ENCODE data around the gene TENM3. TPM values are rescaled to one million over a fixed set of nuclear protein-coding genes. Genes with fewer than 3 reads are reported as not detected.
A peak's percentile ranks its signal among the peaks of the same experiment; 100 is the strongest.

Gene TENM3
- total and polyA plus RNA-seq, 12 donors, result 0.20 to 6.6 (median 3.5) TPM

DNA sequence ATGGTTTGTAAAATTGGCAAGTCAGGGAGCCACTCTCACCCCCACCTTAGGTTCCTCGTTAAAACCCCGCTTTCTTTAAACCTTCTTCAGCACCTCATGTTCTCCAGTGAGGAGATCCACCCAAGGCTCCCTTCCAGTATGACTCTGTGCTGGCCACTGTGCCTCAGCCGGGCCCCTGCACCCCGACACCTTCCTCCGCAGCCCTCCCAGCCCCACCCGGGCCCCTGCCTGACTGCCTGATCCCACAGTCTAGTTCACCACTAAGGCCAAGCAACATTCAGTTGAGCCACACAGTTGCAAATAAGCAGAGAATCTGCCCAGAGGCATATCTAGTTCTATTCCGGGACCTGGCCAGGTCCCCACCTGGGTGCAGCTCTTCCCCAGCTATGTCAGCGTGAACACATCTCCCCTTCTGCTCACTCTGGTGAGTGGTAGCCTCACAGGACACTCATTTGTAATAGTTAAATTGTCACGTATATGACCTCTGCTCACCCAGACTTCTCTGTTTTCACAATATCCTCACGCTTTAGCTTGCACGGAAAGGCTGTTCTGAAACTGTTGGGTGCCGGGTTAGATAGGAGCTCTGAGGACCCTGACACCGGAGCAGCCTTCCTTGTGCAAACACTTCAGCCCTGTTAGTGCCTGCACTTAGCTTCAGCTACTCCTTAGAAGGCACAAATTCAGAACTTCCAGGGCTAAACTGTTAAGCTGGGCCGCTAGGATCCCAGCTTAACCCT is 527.2 kb downstream of the TENM3 start:
- TF ChIP-seq, protein P1, sequence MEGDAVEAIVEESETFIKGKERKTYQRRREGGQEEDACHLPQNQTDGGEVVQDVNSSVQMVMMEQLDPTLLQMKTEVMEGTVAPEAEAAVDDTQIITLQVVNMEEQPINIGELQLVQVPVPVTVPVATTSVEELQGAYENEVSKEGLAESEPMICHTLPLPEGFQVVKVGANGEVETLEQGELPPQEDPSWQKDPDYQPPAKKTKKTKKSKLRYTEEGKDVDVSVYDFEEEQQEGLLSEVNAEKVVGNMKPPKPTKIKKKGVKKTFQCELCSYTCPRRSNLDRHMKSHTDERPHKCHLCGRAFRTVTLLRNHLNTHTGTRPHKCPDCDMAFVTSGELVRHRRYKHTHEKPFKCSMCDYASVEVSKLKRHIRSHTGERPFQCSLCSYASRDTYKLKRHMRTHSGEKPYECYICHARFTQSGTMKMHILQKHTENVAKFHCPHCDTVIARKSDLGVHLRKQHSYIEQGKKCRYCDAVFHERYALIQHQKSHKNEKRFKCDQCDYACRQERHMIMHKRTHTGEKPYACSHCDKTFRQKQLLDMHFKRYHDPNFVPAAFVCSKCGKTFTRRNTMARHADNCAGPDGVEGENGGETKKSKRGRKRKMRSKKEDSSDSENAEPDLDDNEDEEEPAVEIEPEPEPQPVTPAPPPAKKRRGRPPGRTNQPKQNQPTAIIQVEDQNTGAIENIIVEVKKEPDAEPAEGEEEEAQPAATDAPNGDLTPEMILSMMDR (IDR thresholded peaks at IDR 0.05), result no peak

DNA sequence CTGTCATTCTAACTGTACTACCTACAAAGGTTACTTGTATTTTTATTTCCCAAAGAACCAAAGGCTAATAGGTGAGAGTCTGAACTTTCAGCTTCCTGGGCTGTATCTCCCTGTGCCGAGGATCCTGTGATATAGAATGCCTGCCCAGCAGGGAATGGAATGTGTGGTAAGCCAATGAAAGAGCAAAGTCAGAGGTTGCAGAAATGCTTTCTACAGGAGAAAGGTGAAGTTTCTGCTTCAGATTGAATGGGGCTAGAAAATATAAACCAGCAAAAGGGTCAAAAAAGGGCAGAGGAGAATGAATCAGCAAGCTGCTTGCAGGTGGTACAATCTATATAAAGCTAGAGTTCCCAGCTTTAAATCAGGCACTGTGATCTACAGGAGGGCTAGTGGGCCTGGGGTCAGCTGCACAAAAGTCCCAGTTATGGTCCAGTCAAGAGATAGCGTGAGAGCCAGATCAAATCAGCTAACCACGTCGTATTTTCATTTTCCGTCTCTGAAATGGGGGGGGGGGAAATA is 527.9 kb downstream of the TENM3 start:
- H3K4me1 ChIP-seq, result no peaks in the 10 kb centered on the region
- H3K9me3 ChIP-seq, result no peaks in the 10 kb centered on the region
- no peak overlapping the region for H3K27ac ChIP-seq
- DNase-seq (no peak), ATAC-seq (no peak)
- WGBS, 2 donors, result 56 to 62% methylated on average over 5 of the region's 5 CpGs
- TF ChIP-seq, protein P1 (IDR thresholded peaks at IDR 0.05), result no peak
- H3K36me3 ChIP-seq, result peaks cover 0 to 4% (median 0%) of the 10 kb centered on the region in 9 donors
- no peaks in the 10 kb centered on the region for H3K27me3 ChIP-seq
- H3K4me3 ChIP-seq, result no peak overlapping the region
- intact Hi-C loops (cut with DNase I), result no loop called here

More for the DNA sequence above, 527.2 kb downstream of the TENM3 start:
- 85 to 86% methylated on average over 14 of the region's 14 CpGs for WGBS, 2 donors
- H3K27me3 ChIP-seq, result peaks cover 0 to under 1% (median 0%) of the 10 kb centered on the region in 7 donors
- DNase-seq (no peak), ATAC-seq (peak in 1 of 8 donors; percentile 18)
- no peaks in the 10 kb centered on the region for H3K4me1 ChIP-seq
- intact Hi-C loops (cut with DNase I), result no loop called here
- H3K9me3 ChIP-seq, result no peaks in the 10 kb centered on the region
- peaks cover 0 to 4% (median 0%) of the 10 kb centered on the region in 9 donors for H3K36me3 ChIP-seq
- H3K4me3 ChIP-seq, result no peak overlapping the region
- no peak overlapping the region for H3K27ac ChIP-seq

DNA sequence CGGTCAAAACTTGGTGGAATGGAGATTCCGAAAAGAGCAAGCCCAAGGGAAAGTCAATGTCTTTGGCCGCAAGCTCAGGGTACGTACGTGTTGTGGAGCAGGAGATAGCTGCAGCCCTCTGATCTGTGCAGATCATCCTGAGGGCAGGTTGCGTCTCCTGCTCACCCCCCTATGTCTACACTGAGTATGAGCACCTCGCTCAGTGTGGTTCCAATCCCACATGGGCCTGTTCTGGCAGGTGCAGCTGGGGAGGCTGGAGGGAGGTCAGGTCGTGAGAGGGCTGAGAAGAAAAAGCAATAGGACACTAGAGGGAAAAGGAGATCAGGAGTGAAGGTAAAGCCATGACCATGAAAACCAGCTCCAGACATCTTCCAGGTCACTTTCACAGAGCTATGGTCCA is 531.9 kb downstream of the TENM3 start:
- H3K27ac ChIP-seq, result no peak overlapping the region
- no peak for ATAC-seq
- DNase-seq, result no peak
- H3K36me3 ChIP-seq, result peaks cover 0 to 4% (median 0%) of the 10 kb centered on the region in 9 donors
- H3K4me3 ChIP-seq, result no peak overlapping the region
- 88 to 89% methylated on average over 8 of the region's 8 CpGs for WGBS, 2 donors
- no peaks in the 10 kb centered on the region for H3K4me1 ChIP-seq
- TF ChIP-seq, protein P1 (IDR thresholded peaks at IDR 0.05), result no peak
- intact Hi-C loops (cut with DNase I), result no loop called here
- no peaks in the 10 kb centered on the region for H3K27me3 ChIP-seq
- H3K9me3 ChIP-seq, result no peaks in the 10 kb centered on the region

- H3K9me3 ChIP-seq, result no peaks in the 10 kb centered on the region
- no peak overlapping the region for H3K27ac ChIP-seq
- no peak for DNase-seq
- H3K4me1 ChIP-seq, result no peaks in the 10 kb centered on the region
- TF ChIP-seq, protein P1 (IDR thresholded peaks at IDR 0.05), result no peak
- no peak overlapping the region for H3K4me3 ChIP-seq
- peaks cover 0 to 4% (median 0%) of the 10 kb centered on the region in 9 donors for H3K36me3 ChIP-seq
- 61 to 62% methylated on average over 5 of the region's 5 CpGs for WGBS, 2 donors
- intact Hi-C loops (cut with DNase I), result no loop called here
- no peaks in the 10 kb centered on the region for H3K27me3 ChIP-seq
- ATAC-seq, result no peak
Measured at GRCh38 chr4:182776376-182777105, 533.3 kb downstream of the TENM3 start.
